Measurements from ENCODE around the gene NPPA.
"Not testable (repeated sequence)": the region's sequence is repeated elsewhere in the genome, so short reads cannot be mapped to it uniquely, and the experiment has no call there.

Gene NPPA

GRCh38 chr1:11805422-11806306, 41.9 kb downstream of the NPPA start, which contains the start of the genes CLCN6 and MTHFR:
Gene CLCN6 (plus strand): TSS chr1:11806191. CDS start chr1:11806263, 72 bp downstream.
Gene MTHFR (minus strand): TSS chr1:11805964. CDS start chr1:11803116, 2,848 bp downstream.
- DNase-seq: peak; percentile 93

- peak; percentile 25 for DNase-seq
Measured at GRCh38 chr1:11804666-11805421, 42.7 kb downstream of the NPPA start.

GRCh38 chr1:11803924-11804665, 43.5 kb downstream of the NPPA start:
- DNase-seq: not testable (repeated sequence)

GRCh38 chr1:11802973-11803885, 44.4 kb downstream of the NPPA start:
- peak; percentile 55 for DNase-seq

GRCh38 chr1:11802616-11802972, 45.0 kb downstream of the NPPA start:
- DNase-seq: no peak

- no peak for DNase-seq
Measured at GRCh38 chr1:11800756-11801433, 46.7 kb downstream of the NPPA start.

GRCh38 chr1:11800391-11800755, 47.2 kb downstream of the NPPA start:
- no peak for DNase-seq

- no peak for DNase-seq
Measured at GRCh38 chr1:11799896-11800295, 47.7 kb downstream of the NPPA start.

GRCh38 chr1:11799099-11799498, 48.5 kb downstream of the NPPA start:
- no peak for DNase-seq

GRCh38 chr1:11797525-11798216, 49.9 kb downstream of the NPPA start:
- no peak for DNase-seq

GRCh38 chr1:11796036-11796828, 51.4 kb downstream of the NPPA start:
- DNase-seq: no peak

Measured in activated T-cell treated with anti-CD3 and anti-CD28 coated beads for 4 hours (primary cell).